Measurements from ENCODE around the gene KAT5.
"Not testable (repeated sequence)": the region's sequence is repeated elsewhere in the genome, so short reads cannot be mapped to it uniquely, and the experiment has no call there.

KAT5 gene

GRCh38 chr11:65710421-65710820 lies 1.6 kb upstream of the KAT5 start:
- no peak for DNase-seq

- DNase-seq = no peak
Observed at GRCh38 chr11:65712633-65713076, 603 bp downstream of the KAT5 start.

- DNase-seq = no peak
Observed at GRCh38 chr11:65713212-65713969, 1.3 kb downstream of the KAT5 start.

GRCh38 chr11:65714433-65714832 lies 2.4 kb downstream of the KAT5 start:
- no peak for DNase-seq

- no peak for DNase-seq
Observed at GRCh38 chr11:65716302-65716701, 4.2 kb downstream of the KAT5 start.

- DNase-seq = no peak
Observed at GRCh38 chr11:65716774-65717405, 4.8 kb downstream of the KAT5 start.

- no peak for DNase-seq
Observed at GRCh38 chr11:65717906-65718305, 5.9 kb downstream of the KAT5 start.

- no peak for DNase-seq
Observed at GRCh38 chr11:65718531-65718930, 6.5 kb downstream of the KAT5 start.

GRCh38 chr11:65718964-65719492 lies 7.0 kb downstream of the KAT5 start:
- DNase-seq = no peak

- no peak for DNase-seq
Observed at GRCh38 chr11:65719871-65720210, 7.8 kb downstream of the KAT5 start.

GRCh38 chr11:65720211-65720934 lies 8.3 kb downstream of the KAT5 start, which contains the start of gene RNASEH2C:
RNASEH2C (minus strand) TSS chr11:65720798; CDS start chr11:65720758, 40 bp downstream.
- DNase-seq = peak; percentile 48 to 66

- no peak for DNase-seq
Observed at GRCh38 chr11:65722261-65722660, 10.2 kb downstream of the KAT5 start.

- DNase-seq = no peak
Observed at GRCh38 chr11:65726660-65727059, 14.6 kb downstream of the KAT5 start.

GRCh38 chr11:65727865-65728264 lies 15.8 kb downstream of the KAT5 start:
- DNase-seq = no peak

GRCh38 chr11:65730461-65730860 lies 18.4 kb downstream of the KAT5 start:
- DNase-seq = no peak

GRCh38 chr11:65735111-65735510 lies 23.1 kb downstream of the KAT5 start:
- not testable (repeated sequence) for DNase-seq

- DNase-seq = no peak
Observed at GRCh38 chr11:65736810-65737209, 24.8 kb downstream of the KAT5 start.

GRCh38 chr11:65739022-65739421 lies 27.0 kb downstream of the KAT5 start:
- no peak for DNase-seq

GRCh38 chr11:65741185-65741584 lies 29.1 kb downstream of the KAT5 start:
- DNase-seq = no peak

GRCh38 chr11:65742353-65742752 lies 30.3 kb downstream of the KAT5 start:
- DNase-seq = no peak

- DNase-seq = no peak
Observed at GRCh38 chr11:65743681-65744025, 31.6 kb downstream of the KAT5 start.

GRCh38 chr11:65744026-65744698 lies 32.1 kb downstream of the KAT5 start:
- peak; percentile 37 to 64 for DNase-seq

- DNase-seq = no peak
Observed at GRCh38 chr11:65744699-65745042, 32.6 kb downstream of the KAT5 start.
